Fibroblast of skin of left quadriceps (primary cell): Measurements from ENCODE around the gene FBXW10B.
"Not testable (repeated sequence)": the region's sequence is repeated elsewhere in the genome, so short reads cannot be mapped to it uniquely, and the experiment has no call there.

ENCODE experiments used
- DNase-seq, 2 experiments: peaks; one replicate each; pipeline ENCODE4 v3.0.0-alpha.2; 2013; ENCODE audit warnings: low read depth in 2 of 2

The FBXW10B gene

GRCh38 chr17:15619331-15620058 is at the start of gene FBXW10B:
FBXW10B (minus strand) TSS chr17:15619704; CDS start chr17:15619512, 192 bp downstream.
- not testable (repeated sequence) for DNase-seq

- DNase-seq = no peak
These were observed 44.2 kb upstream of the FBXW10B start for GRCh38 chr17:15663691-15664090.

GRCh38 chr17:15663176-15663575 is 43.7 kb upstream of the FBXW10B start:
- no peak for DNase-seq

GRCh38 chr17:15662681-15663080 is 43.2 kb upstream of the FBXW10B start:
- DNase-seq = no peak

GRCh38 chr17:15660077-15660476 is 40.6 kb upstream of the FBXW10B start:
- no peak for DNase-seq

- DNase-seq = no peak
These were observed 40.2 kb upstream of the FBXW10B start for GRCh38 chr17:15659663-15660062.

GRCh38 chr17:15659236-15659635 is 39.7 kb upstream of the FBXW10B start:
- no peak for DNase-seq

- no peak for DNase-seq
These were observed 38.8 kb upstream of the FBXW10B start for GRCh38 chr17:15658296-15658695.

- DNase-seq = no peak
These were observed 38.4 kb upstream of the FBXW10B start for GRCh38 chr17:15657868-15658267.

GRCh38 chr17:15654886-15655561 is 35.5 kb upstream of the FBXW10B start:
- DNase-seq = no peak

GRCh38 chr17:15654401-15654800 is 34.9 kb upstream of the FBXW10B start:
- DNase-seq = not testable (repeated sequence)

- no peak for DNase-seq
These were observed 33.5 kb upstream of the FBXW10B start for GRCh38 chr17:15652960-15653359.

- DNase-seq = peak; percentile 95
These were observed 32.1 kb upstream of the FBXW10B start for GRCh38 chr17:15651583-15652110.

GRCh38 chr17:15650741-15651582 is 31.5 kb upstream of the FBXW10B start:
- no peak for DNase-seq

- DNase-seq = no peak
These were observed 30.4 kb upstream of the FBXW10B start for GRCh38 chr17:15649861-15650421.

GRCh38 chr17:15648386-15648785 is 28.9 kb upstream of the FBXW10B start:
- DNase-seq = no peak

- DNase-seq = not testable (repeated sequence)
These were observed 26.4 kb upstream of the FBXW10B start for GRCh38 chr17:15645942-15646312.

GRCh38 chr17:15645099-15645941 is 25.8 kb upstream of the FBXW10B start:
- not testable (repeated sequence) for DNase-seq

GRCh38 chr17:15642505-15643251 is 23.2 kb upstream of the FBXW10B start:
- DNase-seq = not testable (repeated sequence)

- not testable (repeated sequence) for DNase-seq
These were observed 22.5 kb upstream of the FBXW10B start for GRCh38 chr17:15642014-15642413.
